ENCODE measurements around the gene ERGIC2.

The ERGIC2 gene

GRCh38 chr12:29314416-29314815 is 66.6 kb downstream of the ERGIC2 start:
- TF ChIP-seq SNAI2 (CRISPR knock-in tag; IDR thresholded peaks at IDR 0.05), result no peak
- TF ChIP-seq ESRRG (CRISPR knock-in tag; IDR thresholded peaks at IDR 0.05), result no peak
- TF ChIP-seq ZNF70 (CRISPR knock-in tag; IDR thresholded peaks at IDR 0.05), result no peak
- no peak for TF ChIP-seq RARB (CRISPR knock-in tag; IDR thresholded peaks at IDR 0.05)
- TF ChIP-seq ARNTL (CRISPR knock-in tag; IDR thresholded peaks at IDR 0.05; ENCODE audit: borderline replicate concordance, low read depth), result no peak
- TF ChIP-seq BACH2 (CRISPR knock-in tag; IDR thresholded peaks at IDR 0.05; ENCODE audit: borderline replicate concordance), result no peak
- TF ChIP-seq PPARA (CRISPR knock-in tag; IDR thresholded peaks at IDR 0.05; ENCODE audit: borderline replicate concordance), result no peak
- TF ChIP-seq GLIS3 (CRISPR knock-in tag; IDR thresholded peaks at IDR 0.05), result no peak
- TF ChIP-seq ZNF565 (CRISPR knock-in tag; conservative IDR thresholded peaks at IDR 0.05; ENCODE audit: low read depth), result no peak
- TF ChIP-seq PATZ1 (CRISPR knock-in tag; IDR thresholded peaks at IDR 0.05; ENCODE audit: borderline replicate concordance), result no peak
- no peak for TF ChIP-seq OSR1 (CRISPR knock-in tag; IDR thresholded peaks at IDR 0.05)
- no peak for TF ChIP-seq TCF4 (CRISPR knock-in tag; IDR thresholded peaks at IDR 0.05; ENCODE audit: borderline replicate concordance)
- TF ChIP-seq ISL1 (CRISPR knock-in tag; IDR thresholded peaks at IDR 0.05), result no peak
- TF ChIP-seq ZC3H10 (CRISPR knock-in tag; IDR thresholded peaks at IDR 0.05), result no peak
- TF ChIP-seq TSHZ2 (CRISPR knock-in tag; IDR thresholded peaks at IDR 0.05), result no peak
- no peak for TF ChIP-seq ZFP30 (CRISPR knock-in tag; IDR thresholded peaks at IDR 0.05)
- ATAC-seq, result no peak

GRCh38 chr12:29310899-29311298 is 70.1 kb downstream of the ERGIC2 start:
- ATAC-seq, result no peak
- TF ChIP-seq OSR1 (CRISPR knock-in tag; IDR thresholded peaks at IDR 0.05) (no peak), CSRNP3 (CRISPR knock-in tag; IDR thresholded peaks at IDR 0.05) (no peak), ISL1 (CRISPR knock-in tag; IDR thresholded peaks at IDR 0.05) (no peak), POU6F1 (CRISPR knock-in tag; IDR thresholded peaks at IDR 0.05; ENCODE audit: borderline replicate concordance, low read depth) (no peak), TOX (CRISPR knock-in tag; IDR thresholded peaks at IDR 0.05; ENCODE audit: borderline replicate concordance) (no peak), ZFP3 (CRISPR knock-in tag; IDR thresholded peaks at IDR 0.05) (no peak), CREB5 (CRISPR knock-in tag; IDR thresholded peaks at IDR 0.05; ENCODE audit: low read depth) (no peak), ESRRG (CRISPR knock-in tag; IDR thresholded peaks at IDR 0.05) (no peak), PATZ1 (CRISPR knock-in tag; IDR thresholded peaks at IDR 0.05; ENCODE audit: borderline replicate concordance) (no peak), GLIS3 (CRISPR knock-in tag; IDR thresholded peaks at IDR 0.05) (no peak), ZFP30 (CRISPR knock-in tag; IDR thresholded peaks at IDR 0.05) (no peak), ZNF565 (CRISPR knock-in tag; conservative IDR thresholded peaks at IDR 0.05; ENCODE audit: low read depth) (no peak), TCF4 (CRISPR knock-in tag; IDR thresholded peaks at IDR 0.05; ENCODE audit: borderline replicate concordance) (no peak), SNAI2 (CRISPR knock-in tag; IDR thresholded peaks at IDR 0.05) (no peak), BACH2 (CRISPR knock-in tag; IDR thresholded peaks at IDR 0.05; ENCODE audit: borderline replicate concordance) (no peak), PPARA (CRISPR knock-in tag; IDR thresholded peaks at IDR 0.05; ENCODE audit: borderline replicate concordance) (no peak), ZC3H10 (CRISPR knock-in tag; IDR thresholded peaks at IDR 0.05) (no peak), RARB (CRISPR knock-in tag; IDR thresholded peaks at IDR 0.05) (no peak), ARNTL (CRISPR knock-in tag; IDR thresholded peaks at IDR 0.05; ENCODE audit: borderline replicate concordance, low read depth) (no peak), ZNF70 (CRISPR knock-in tag; IDR thresholded peaks at IDR 0.05) (no peak)
